Measurements from ENCODE around the gene GNG12. TPM values are rescaled to one million over a fixed set of nuclear protein-coding genes. Genes with fewer than 3 reads are reported as not detected.
A peak's percentile ranks its signal among the peaks of the same experiment; 100 is the strongest.

The GNG12 gene
- polyA plus RNA-seq, 3 donors = 0.03 TPM; not detected in 2

DNA sequence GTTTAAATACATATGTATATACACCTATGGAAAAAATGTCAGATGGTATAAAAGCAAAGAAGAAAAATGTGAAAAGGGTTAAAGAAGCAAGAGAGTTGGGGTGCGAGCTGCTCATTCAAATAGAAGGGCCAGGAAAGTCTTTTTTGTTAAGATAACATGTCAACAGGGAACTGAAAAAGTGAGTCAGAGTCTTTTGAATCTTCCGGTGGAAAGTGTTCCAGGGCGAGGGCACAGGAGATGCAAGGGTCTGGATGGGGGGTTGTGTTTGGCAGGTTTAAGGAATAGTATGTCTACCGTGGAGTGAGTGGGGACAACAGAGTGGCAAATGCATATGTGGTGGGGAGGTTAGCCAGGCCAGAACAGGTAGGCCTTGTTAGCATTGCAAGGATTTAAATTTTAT is 22.2 kb upstream of the GNG12 start:
- no peak overlapping the region for H3K27ac ChIP-seq (ENCODE audit: low read depth in 1 of 2, low read length in 2 of 2)
- 27% methylated on average over 4 of the region's 4 CpGs for WGBS (ENCODE audit: insufficient coverage)
- H3K4me3 ChIP-seq (replicated peaks in 1 of 3; ENCODE audit: low read depth in 2 of 3, low read length in 3 of 3) = no peak overlapping the region
- Mint-ChIP-seq H3K27ac (peak overlapping the region in 1 of 7 donors; percentile 50), H3K9me3 (no peaks in the 10 kb centered on the region), H3K4me1 (peaks cover 4% of the 10 kb centered on the region), H3K36me3 (no peaks in the 10 kb centered on the region), H3K27me3 (ENCODE audit: low read depth in 3 of 3) (peaks cover 0 to 2% (median 2%) of the 10 kb centered on the region in 3 donors), H3K4me3 (no peak overlapping the region)
- no peaks in the 10 kb centered on the region for H3K9me3 ChIP-seq (replicated peaks in 1 of 2; ENCODE audit: control insufficient read depth in 1 of 2, insufficient read depth in 1 of 2, low read length in 2 of 2)
- no peak for TF ChIP-seq CTCF (IDR thresholded peaks at IDR 0.05)
- H3K79me2 ChIP-seq (ENCODE audit: insufficient read depth, low read length) = no peaks in the 10 kb centered on the region
- no peak for DNase-seq
- H3K27me3 ChIP-seq (ENCODE audit: control insufficient read depth in 2 of 2, insufficient read depth in 2 of 2, low read length in 2 of 2) = no peaks in the 10 kb centered on the region
- intact Hi-C loops (cut with micrococcal nuclease) = loop anchor here (10.0 kb wide), 2 partner anchors 259 to 1879 kb away; no protein-coding TSS in a partner anchor
- H3K36me3 ChIP-seq (replicated peaks in 1 of 2; ENCODE audit: control insufficient read depth in 1 of 2, insufficient read depth in 2 of 2, low read length in 2 of 2) = no peaks in the 10 kb centered on the region
- no peak overlapping the region for H2AFZ ChIP-seq (ENCODE audit: insufficient read depth, low read depth, low read length, poor library complexity, severe bottlenecking)
- no peak overlapping the region for H3K4me2 ChIP-seq (replicated peaks; ENCODE audit: extremely low read depth, low read length, poor library complexity, severe bottlenecking)
- H3K4me1 ChIP-seq (ENCODE audit: control insufficient read depth in 1 of 2, insufficient read depth in 2 of 2, low read length in 2 of 2) = no peaks in the 10 kb centered on the region
- H4K20me1 ChIP-seq (ENCODE audit: insufficient read depth, low read length) = no peaks in the 10 kb centered on the region
- H3K9ac ChIP-seq (ENCODE audit: insufficient read depth, low read length, poor library complexity, severe bottlenecking) = no peak overlapping the region

DNA sequence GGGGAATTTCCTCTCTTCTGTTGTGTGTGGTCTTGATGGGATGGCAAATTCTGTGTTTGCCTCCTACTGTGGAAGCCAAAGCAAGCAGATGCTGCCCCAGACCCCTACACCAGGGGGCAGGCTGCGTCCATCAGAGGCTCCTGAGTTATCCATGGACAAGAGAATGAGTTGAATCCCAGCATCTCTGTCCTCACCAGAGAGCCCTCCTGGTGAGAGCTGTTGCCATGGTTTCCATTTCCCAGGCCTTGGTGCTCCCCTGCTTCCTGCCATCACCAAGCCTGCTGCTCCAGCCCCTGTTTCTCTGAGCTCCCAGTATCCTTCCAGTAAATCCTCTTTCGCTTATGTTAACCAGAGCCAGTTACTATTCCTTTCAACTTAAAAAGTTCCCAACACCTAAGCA is 20.4 kb upstream of the GNG12 start:
- no peak for DNase-seq
- Histone ChIP-seq H3K79me2 (ENCODE audit: insufficient read depth, low read length) (no peaks in the 10 kb centered on the region), H3K4me3 (replicated peaks in 1 of 3; ENCODE audit: low read depth in 2 of 3, low read length in 3 of 3) (no peak overlapping the region), H3K9me3 (replicated peaks in 1 of 2; ENCODE audit: control insufficient read depth in 1 of 2, insufficient read depth in 1 of 2, low read length in 2 of 2) (no peaks in the 10 kb centered on the region), H3K4me2 (replicated peaks; ENCODE audit: extremely low read depth, low read length, poor library complexity, severe bottlenecking) (no peak overlapping the region), H4K20me1 (ENCODE audit: insufficient read depth, low read length) (no peaks in the 10 kb centered on the region), H3K4me1 (ENCODE audit: control insufficient read depth in 1 of 2, insufficient read depth in 2 of 2, low read length in 2 of 2) (no peaks in the 10 kb centered on the region), H3K36me3 (replicated peaks in 1 of 2; ENCODE audit: control insufficient read depth in 1 of 2, insufficient read depth in 2 of 2, low read length in 2 of 2) (no peaks in the 10 kb centered on the region), H3K9ac (ENCODE audit: insufficient read depth, low read length, poor library complexity, severe bottlenecking) (no peak overlapping the region), H2AFZ (ENCODE audit: insufficient read depth, low read depth, low read length, poor library complexity, severe bottlenecking) (no peak overlapping the region), H3K27me3 (ENCODE audit: control insufficient read depth in 2 of 2, insufficient read depth in 2 of 2, low read length in 2 of 2) (no peaks in the 10 kb centered on the region), H3K27ac (ENCODE audit: low read depth in 1 of 2, low read length in 2 of 2) (no peak overlapping the region)
- Mint-ChIP-seq H3K9me3 (no peaks in the 10 kb centered on the region), H3K4me1 (peaks cover 4% of the 10 kb centered on the region), H3K36me3 (no peaks in the 10 kb centered on the region), H3K27ac (no peak overlapping the region), H3K4me3 (no peak overlapping the region), H3K27me3 (ENCODE audit: low read depth in 3 of 3) (peaks cover 3 to 6% (median 4%) of the 10 kb centered on the region in 3 donors)
- 33% methylated on average over 1 of the region's 2 CpGs for WGBS (ENCODE audit: insufficient coverage)
- TF ChIP-seq CTCF (IDR thresholded peaks at IDR 0.05) = peak; percentile 57
- intact Hi-C loops (cut with micrococcal nuclease) = loop anchor here (10.0 kb wide), 2 partner anchors 261 to 1881 kb away; no protein-coding TSS in a partner anchor

All from CD14-positive monocyte (primary cell).